SHP77 (cell line): ENCODE measurements around the gene RABEP2.
"Not testable (repeated sequence)": the region's sequence is repeated elsewhere in the genome, so short reads cannot be mapped to it uniquely, and the experiment has no call there.

Source experiments
- DNase-seq, 2 experiments: peaks; one replicate each; lab custom pipeline; 2025; lab: John Stamatoyannopoulos, UW

RABEP2 gene

GRCh38 chr16:28932339-28933141, 7.5 kb upstream of the RABEP2 start:
- DNase-seq, result no peak

- DNase-seq, result no peak
Measured at GRCh38 chr16:28931801-28932225, 6.8 kb upstream of the RABEP2 start, which contains the start of gene CD19. Gene CD19, plus strand, starts transcription at chr16:28931971. Its CDS starts 30 bp downstream, at chr16:28932001.

GRCh38 chr16:28930652-28931051, 5.6 kb upstream of the RABEP2 start:
- DNase-seq, result no peak

- DNase-seq, result no peak
Measured at GRCh38 chr16:28930203-28930602, 5.2 kb upstream of the RABEP2 start.

GRCh38 chr16:28927815-28928214, 2.8 kb upstream of the RABEP2 start:
- no peak for DNase-seq

GRCh38 chr16:28926284-28926683, 1.2 kb upstream of the RABEP2 start:
- not testable (repeated sequence) for DNase-seq

- DNase-seq, result peak; percentile 62 to 69
Measured at GRCh38 chr16:28925386-28926228, 569 bp upstream of the RABEP2 start.

- DNase-seq, result no peak
Measured at GRCh38 chr16:28924399-28924761, 658 bp downstream of the RABEP2 start.

- DNase-seq, result no peak
Measured at GRCh38 chr16:28923652-28924398, 1.2 kb downstream of the RABEP2 start.

GRCh38 chr16:28923231-28923587, 1.8 kb downstream of the RABEP2 start:
- DNase-seq, result no peak

- no peak for DNase-seq
Measured at GRCh38 chr16:28918698-28919097, 6.3 kb downstream of the RABEP2 start.

- DNase-seq, result no peak
Measured at GRCh38 chr16:28917095-28917494, 7.9 kb downstream of the RABEP2 start.

GRCh38 chr16:28915181-28915580, 9.9 kb downstream of the RABEP2 start:
- DNase-seq, result no peak

GRCh38 chr16:28913946-28914724, 10.9 kb downstream of the RABEP2 start:
- peak in 1 of 2 experiments; percentile 43 for DNase-seq

- no peak for DNase-seq
Measured at GRCh38 chr16:28912558-28912957, 12.5 kb downstream of the RABEP2 start.

GRCh38 chr16:28910086-28911031, 14.7 kb downstream of the RABEP2 start:
- peak; percentile 78 to 83 for DNase-seq

GRCh38 chr16:28905800-28906372, 19.2 kb downstream of the RABEP2 start:
- DNase-seq, result no peak

GRCh38 chr16:28905229-28905754, 19.7 kb downstream of the RABEP2 start:
- no peak for DNase-seq

- no peak for DNase-seq
Measured at GRCh38 chr16:28904828-28905227, 20.2 kb downstream of the RABEP2 start.

GRCh38 chr16:28904363-28904762, 20.7 kb downstream of the RABEP2 start:
- no peak for DNase-seq
